GM10847 (cell line): ENCODE results near the gene GPC4.

ENCODE experiments used
- POLR2A ChIP-seq: IDR thresholded peaks from 2 replicates; pipeline ENCODE4 v1.6.1; 2011; ENCODE audit not compliant: insufficient read length; ENCODE audit errors: extremely low read depth

The GPC4 gene

GRCh38 chrX:133415276-133416105, at the start of gene GPC4:
TSS of gene GPC4 (minus strand) at chrX:133415489. CDS start at chrX:133414965, 524 bp downstream.
- TF ChIP-seq POLR2A = no peak

DNA sequence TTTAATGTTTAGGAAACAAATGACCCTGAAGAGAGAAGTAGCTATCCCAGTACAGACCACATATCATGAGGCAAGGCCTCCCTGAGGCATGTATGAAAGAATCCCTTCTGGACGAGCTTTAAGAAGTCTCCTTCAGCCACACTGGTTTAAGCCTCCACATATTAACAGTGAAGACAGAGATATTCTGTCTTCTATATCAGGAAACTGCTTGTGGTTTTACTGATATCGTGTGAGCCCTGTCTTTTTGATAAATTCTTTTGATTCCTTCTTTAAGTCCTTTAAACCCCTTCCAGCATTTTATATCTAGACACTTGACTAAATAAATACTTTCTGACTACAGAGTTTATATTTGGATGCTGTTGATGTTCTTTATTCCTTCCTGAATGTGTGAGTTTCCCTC, 45.9 kb upstream of the GPC4 start:
- no peak for TF ChIP-seq POLR2A

DNA sequence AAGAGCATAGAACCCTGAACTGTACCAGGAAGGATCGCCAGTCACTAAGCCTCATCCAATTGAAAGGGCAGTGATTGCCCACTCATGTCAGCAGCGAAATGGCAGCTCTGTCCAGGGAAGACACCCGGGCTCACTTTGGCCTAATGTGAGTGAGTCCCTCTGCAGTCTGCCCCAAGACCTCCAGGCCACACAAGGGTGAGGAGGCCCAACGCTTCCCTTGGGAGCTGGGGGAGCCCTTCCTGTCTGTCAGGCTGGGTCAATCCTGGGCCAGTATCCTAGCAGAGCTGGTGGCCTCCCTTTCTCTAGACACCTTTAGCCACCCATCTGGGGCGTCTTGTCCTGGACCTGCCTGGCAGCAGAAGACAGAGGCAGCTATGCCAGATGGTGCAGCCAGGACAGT, 39.6 kb upstream of the GPC4 start:
- TF ChIP-seq POLR2A = no peak

GRCh38 chrX:133454491-133454914, 39.2 kb upstream of the GPC4 start:
- no peak for TF ChIP-seq POLR2A

DNA sequence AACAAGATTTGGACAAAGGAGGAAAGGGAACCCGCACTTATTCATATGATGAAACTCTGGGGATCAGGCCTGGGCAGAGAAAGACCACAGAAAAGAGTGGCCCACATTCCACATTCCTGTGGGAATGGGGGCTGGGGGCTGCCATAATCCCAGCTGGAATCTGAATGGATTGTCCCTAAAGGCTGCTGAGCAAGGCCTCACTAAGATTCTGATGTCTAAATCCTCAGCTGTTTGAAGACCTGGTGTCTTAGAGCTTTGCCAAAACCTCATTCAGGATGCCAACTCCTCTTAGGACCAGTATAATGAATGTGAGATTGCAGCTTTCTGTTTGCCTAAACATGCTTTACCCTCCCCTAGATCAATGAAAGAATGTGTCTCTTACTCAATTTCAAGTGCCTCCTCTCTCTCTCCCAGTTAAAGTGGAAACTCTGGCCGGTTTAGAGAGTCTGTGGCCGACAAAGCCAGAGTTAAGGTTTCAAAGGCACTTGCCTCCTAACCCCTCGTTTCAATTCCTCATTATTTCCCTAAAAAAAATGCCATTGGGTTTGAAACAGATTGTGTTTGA, 33.3 kb upstream of the GPC4 start:
- TF ChIP-seq POLR2A = no peak

DNA sequence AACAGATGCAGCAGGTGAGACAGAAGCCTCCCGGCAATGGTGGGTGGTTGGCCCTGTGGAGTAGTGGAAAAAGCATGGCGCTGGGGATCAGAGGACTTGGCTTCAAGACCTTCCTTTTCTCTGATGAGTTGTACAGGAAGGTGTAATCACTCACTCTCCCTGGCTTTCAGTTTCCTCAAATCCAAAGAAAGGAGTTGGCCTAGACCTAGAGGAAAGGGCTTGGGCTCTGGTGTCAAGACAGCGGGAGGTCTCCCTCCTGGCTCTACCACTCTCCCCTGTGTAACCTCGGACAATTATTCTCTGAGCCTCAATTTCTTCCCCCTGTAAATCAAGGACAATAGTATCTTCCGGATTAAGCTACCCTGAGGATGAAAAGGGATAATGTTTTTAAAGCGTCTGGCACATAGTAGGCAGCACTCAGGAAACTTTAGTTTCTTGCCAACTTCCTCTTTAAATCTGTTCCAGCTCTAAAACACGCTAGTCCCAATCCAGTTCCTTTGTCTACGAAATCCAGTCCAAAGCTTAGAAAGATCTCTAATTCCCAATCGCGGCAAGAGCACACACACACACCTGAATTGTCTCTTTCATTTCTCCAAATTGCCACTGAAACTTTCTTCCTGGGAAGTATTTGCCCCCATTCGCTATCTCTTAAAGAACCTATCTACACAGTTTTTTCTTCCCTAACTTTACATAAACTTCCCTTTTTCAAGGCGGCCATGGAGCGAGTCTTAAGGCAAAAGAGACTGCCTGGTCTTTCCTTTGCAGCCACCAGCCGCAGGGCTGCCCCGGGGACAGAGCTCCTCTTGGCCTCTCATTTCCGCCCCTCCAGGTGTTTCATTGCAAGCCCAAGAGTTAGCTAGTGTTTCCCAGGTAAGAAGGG, 29.9 kb upstream of the GPC4 start:
- no peak for TF ChIP-seq POLR2A

- TF ChIP-seq POLR2A = no peak
Measured at GRCh38 chrX:133444196-133444595, 28.9 kb upstream of the GPC4 start.

DNA sequence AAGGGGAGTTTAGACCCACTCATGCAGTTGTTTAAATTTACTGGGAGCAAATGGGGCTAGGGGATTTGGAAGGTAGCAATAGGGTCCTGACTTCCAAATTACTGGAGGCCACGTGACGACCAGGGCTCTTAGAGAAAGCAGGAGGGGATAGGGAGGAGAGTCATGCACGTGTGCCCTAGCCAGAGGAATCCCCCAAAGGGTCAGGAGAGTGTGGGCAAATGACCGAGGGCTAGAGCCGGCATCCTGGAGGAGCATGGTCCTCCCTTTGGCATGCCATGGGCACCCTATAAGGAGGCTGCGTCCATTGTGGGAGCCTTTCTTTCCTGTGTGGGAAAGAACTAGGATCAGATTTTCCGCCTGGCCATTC, 25.5 kb upstream of the GPC4 start:
- no peak for TF ChIP-seq POLR2A

GRCh38 chrX:133440081-133440796, 24.9 kb upstream of the GPC4 start:
- no peak for TF ChIP-seq POLR2A

DNA sequence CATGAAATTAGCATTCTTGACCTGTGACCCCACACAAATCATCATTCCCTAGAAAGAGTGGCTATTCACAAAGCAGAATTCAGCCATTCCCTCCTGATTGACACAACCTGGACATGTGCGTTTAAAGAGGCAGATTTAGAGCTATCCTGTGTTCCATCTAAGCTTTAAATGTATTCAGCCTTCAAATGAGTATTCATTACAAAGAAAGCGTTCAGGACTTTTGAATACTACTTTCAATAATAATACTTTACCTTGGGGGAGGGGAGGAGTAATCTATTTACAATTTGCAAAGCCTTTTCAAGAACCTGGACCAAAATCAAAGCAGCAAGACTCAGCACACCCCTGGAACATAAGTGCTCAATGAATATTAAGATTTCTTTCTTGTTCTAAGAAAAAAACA, 22.5 kb upstream of the GPC4 start:
- no peak for TF ChIP-seq POLR2A

- no peak for TF ChIP-seq POLR2A
Measured at GRCh38 chrX:133437356-133437755, 22.1 kb upstream of the GPC4 start.

GRCh38 chrX:133435544-133436124, 20.3 kb upstream of the GPC4 start:
- no peak for TF ChIP-seq POLR2A

DNA sequence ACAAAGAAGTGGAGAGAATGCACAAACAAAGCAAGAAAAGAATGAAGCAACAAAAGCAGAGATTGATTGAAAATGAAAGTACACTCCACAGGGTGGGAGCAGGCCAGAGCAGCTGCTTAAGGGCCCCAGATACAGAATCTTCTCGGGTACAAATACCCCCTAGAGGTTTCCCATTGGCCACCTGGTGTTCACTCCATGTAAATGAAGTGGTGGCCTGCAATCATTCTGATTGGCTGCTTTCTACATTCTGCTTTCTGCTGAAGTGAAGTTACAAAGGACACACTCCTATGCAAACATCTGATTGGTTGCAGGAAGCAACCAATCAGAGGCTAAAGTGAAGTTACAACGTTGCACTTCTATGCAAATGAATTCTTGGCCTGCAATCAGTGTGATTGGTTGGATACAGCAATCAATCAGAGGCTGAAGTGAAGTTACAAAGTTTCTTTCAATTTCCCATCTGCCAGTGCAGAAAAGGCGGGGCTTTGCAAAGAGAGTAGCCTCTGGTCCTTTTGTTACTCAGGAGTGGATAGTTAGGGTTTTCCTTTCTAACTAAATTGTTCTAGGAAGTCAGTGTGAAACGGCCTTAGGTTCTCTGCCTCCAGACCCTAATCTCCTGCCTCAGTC, 19.0 kb upstream of the GPC4 start:
- no peak for TF ChIP-seq POLR2A

DNA sequence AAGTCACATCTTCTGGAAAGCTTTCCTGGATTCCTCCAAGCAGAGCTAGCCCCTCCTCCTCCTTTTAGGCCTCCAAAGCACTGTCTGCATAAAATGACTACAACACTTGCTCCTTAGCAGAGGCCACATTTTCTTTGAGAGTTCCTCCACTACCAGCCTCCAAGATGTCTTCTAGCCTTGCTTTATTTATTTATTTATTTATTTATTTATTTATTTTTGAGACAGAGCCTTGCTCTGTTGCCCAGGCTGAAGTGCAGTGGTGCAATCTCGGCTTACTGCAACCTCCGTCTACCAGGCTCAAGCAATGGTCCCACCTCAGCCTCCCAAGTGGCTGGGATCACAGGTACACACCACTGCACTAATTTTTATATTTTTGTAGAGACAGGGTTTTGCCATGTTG, 4.6 kb upstream of the GPC4 start:
- no peak for TF ChIP-seq POLR2A
